T-helper 22 cell (primary cell): Measurements from ENCODE around the gene SCYGR6.
A peak's percentile ranks its signal among the peaks of the same experiment; 100 is the strongest.
"Not testable (repeated sequence)": the region's sequence is repeated elsewhere in the genome, so short reads cannot be mapped to it uniquely, and the experiment has no call there.

Experiments
- DNase-seq: peaks from one replicate; pipeline ENCODE4 v3.0.0-alpha.2; 2020; ENCODE audit warnings: low read depth

SCYGR6 gene

GRCh38 chr2:227724394-227725039 is at the start of gene SCYGR6:
TSS of gene SCYGR6 (minus strand) at chr2:227724757. CDS start at chr2:227724757, 0 bp downstream.
- no peak for DNase-seq

GRCh38 chr2:227774011-227774624 is 49.6 kb upstream of the SCYGR6 start:
- DNase-seq, result no peak

- no peak for DNase-seq
These were observed 48.4 kb upstream of the SCYGR6 start for GRCh38 chr2:227772932-227773331.

- no peak for DNase-seq
These were observed 47.7 kb upstream of the SCYGR6 start for GRCh38 chr2:227772197-227772661.

GRCh38 chr2:227767830-227768229 is 43.3 kb upstream of the SCYGR6 start:
- DNase-seq, result no peak

GRCh38 chr2:227766373-227766883 is 41.9 kb upstream of the SCYGR6 start:
- DNase-seq, result peak; percentile 4

- DNase-seq, result no peak
These were observed 41.3 kb upstream of the SCYGR6 start for GRCh38 chr2:227765788-227766372.

- no peak for DNase-seq
These were observed 37.4 kb upstream of the SCYGR6 start for GRCh38 chr2:227761740-227762476.

- DNase-seq, result no peak
These were observed 35.0 kb upstream of the SCYGR6 start for GRCh38 chr2:227759411-227760118.

- not testable (repeated sequence) for DNase-seq
These were observed 31.7 kb upstream of the SCYGR6 start for GRCh38 chr2:227756261-227756660.

- no peak for DNase-seq
These were observed 23.5 kb upstream of the SCYGR6 start for GRCh38 chr2:227748079-227748478.

- no peak for DNase-seq
These were observed 21.0 kb upstream of the SCYGR6 start, which contains the start of gene SCYGR8 for GRCh38 chr2:227745594-227745993. TSS of gene SCYGR8 (plus strand) at chr2:227745894. CDS start at chr2:227745894, 0 bp downstream.

- not testable (repeated sequence) for DNase-seq
These were observed 16.1 kb upstream of the SCYGR6 start for GRCh38 chr2:227740705-227741104.

- DNase-seq, result no peak
These were observed 14.8 kb upstream of the SCYGR6 start for GRCh38 chr2:227739351-227739750.

GRCh38 chr2:227728035-227728434 is 3.5 kb upstream of the SCYGR6 start, which contains the start of gene SCYGR7:
TSS of gene SCYGR7 (plus strand) at chr2:227728335. CDS start at chr2:227728335, 0 bp downstream.
- no peak for DNase-seq

- not testable (repeated sequence) for DNase-seq
These were observed 1.7 kb downstream of the SCYGR6 start for GRCh38 chr2:227722821-227723220.

GRCh38 chr2:227720680-227721079 is 3.9 kb downstream of the SCYGR6 start:
- DNase-seq, result no peak

GRCh38 chr2:227719641-227720040 is 4.9 kb downstream of the SCYGR6 start:
- DNase-seq, result no peak

- no peak for DNase-seq
These were observed 6.6 kb downstream of the SCYGR6 start, which contains the start of gene SLC19A3 for GRCh38 chr2:227717687-227718567. TSS of gene SLC19A3 (minus strand) at chr2:227718028. CDS start at chr2:227702318, 15,710 bp downstream.

- no peak for DNase-seq
These were observed 8.1 kb downstream of the SCYGR6 start for GRCh38 chr2:227716501-227716900.
